Frontal cortex (tissue), 4 donors: Measurements from ENCODE around the gene AQP9. TPM values are rescaled to one million over a fixed set of nuclear protein-coding genes. Genes with fewer than 3 reads are reported as not detected.

ENCODE experiments used
- DNase-seq, 2 donors: peaks; one replicate each; pipeline ENCODE4 v3.0.0; 2012; ENCODE audit warnings: low spot score in 2 of 2
- FAIRE-seq: peaks from 2 replicates; lab custom pipeline; 2012; peaks lifted over from hg19 to GRCh38; lab: Jason Lieb, UNC
- total RNA-seq: library from RNA; depleted of rRNA; stranded (reverse); fragments of >200 nt; gene quantifications from one replicate; pipeline ENCODE4 v1.2.3, GENCODE V29; 2014
- donor health status: control.
- donor health status: control.
- donor health status: control.

AQP9 gene
- total RNA-seq, 1 donor from 2014 or later: under 0.01 TPM

GRCh38 chr15:58139276-58139988 is 1.3 kb downstream of the AQP9 start:
- FAIRE-seq: no peak
- DNase-seq: no peak

- DNase-seq (no peak), FAIRE-seq (no peak)
Observed at GRCh38 chr15:58139989-58140522, 1.9 kb downstream of the AQP9 start.

GRCh38 chr15:58141894-58142293 is 3.7 kb downstream of the AQP9 start:
- FAIRE-seq (no peak), DNase-seq (no peak)

- DNase-seq (no peak), FAIRE-seq (no peak)
Observed at GRCh38 chr15:58142827-58143461, 4.8 kb downstream of the AQP9 start.

GRCh38 chr15:58145606-58146005 is 7.4 kb downstream of the AQP9 start:
- DNase-seq (no peak), FAIRE-seq (no peak)

GRCh38 chr15:58146211-58146610 is 8.0 kb downstream of the AQP9 start:
- DNase-seq (no peak), FAIRE-seq (no peak)

GRCh38 chr15:58146749-58147148 is 8.6 kb downstream of the AQP9 start:
- no peak for DNase-seq
- no peak for FAIRE-seq

GRCh38 chr15:58147171-58147611 is 9.0 kb downstream of the AQP9 start:
- no peak for DNase-seq
- no peak for FAIRE-seq

- no peak for FAIRE-seq
- no peak for DNase-seq
Observed at GRCh38 chr15:58148120-58148519, 9.9 kb downstream of the AQP9 start.

- DNase-seq: no peak
- FAIRE-seq: no peak
Observed at GRCh38 chr15:58148633-58149445, 10.7 kb downstream of the AQP9 start.

- DNase-seq (no peak), FAIRE-seq (no peak)
Observed at GRCh38 chr15:58154769-58155168, 16.6 kb downstream of the AQP9 start.

- DNase-seq (no peak), FAIRE-seq (no peak)
Observed at GRCh38 chr15:58159827-58160386, 21.7 kb downstream of the AQP9 start.

- FAIRE-seq: no peak
- no peak for DNase-seq
Observed at GRCh38 chr15:58161436-58161930, 23.3 kb downstream of the AQP9 start.

GRCh38 chr15:58163985-58164384 is 25.8 kb downstream of the AQP9 start:
- FAIRE-seq (no peak), DNase-seq (no peak)

- DNase-seq: no peak
- no peak for FAIRE-seq
Observed at GRCh38 chr15:58164926-58165325, 26.7 kb downstream of the AQP9 start.

GRCh38 chr15:58165661-58166060 is 27.5 kb downstream of the AQP9 start:
- FAIRE-seq (no peak), DNase-seq (no peak)

- FAIRE-seq (no peak), DNase-seq (no peak)
Observed at GRCh38 chr15:58167095-58167691, 29.0 kb downstream of the AQP9 start.

- DNase-seq (no peak), FAIRE-seq (no peak)
Observed at GRCh38 chr15:58169934-58170333, 31.8 kb downstream of the AQP9 start.

- FAIRE-seq (no peak), DNase-seq (no peak)
Observed at GRCh38 chr15:58171476-58172061, 33.4 kb downstream of the AQP9 start.
